T-helper 17 cell (primary cell): ENCODE measurements around the gene TBC1D13. TPM values are rescaled to one million over a fixed set of nuclear protein-coding genes. Genes with fewer than 3 reads are reported as not detected.

Experiments
- ATAC-seq: fragments of 150-1000 bp; cut with Tn5 transposase; 2 replicates; pipeline ENCODE4 v1.10.0; 2021; ENCODE audit warnings: mild to moderate bottlenecking, moderate library complexity
- DNase-seq, 3 donors: peaks; one replicate each; pipeline versions ENCODE4 v3.0.0 to v3.0.0-alpha.2; 2020 to 2021
- H3K9me3 ChIP-seq: one replicate; pipeline ENCODE4 v1.7.0; 2013; ENCODE audit warnings: low read length, mild to moderate bottlenecking; ENCODE audit not compliant: control insufficient read depth, poor library complexity, severe bottlenecking
- H3K27ac Mint-ChIP-seq: one replicate; pipeline ENCODE4 v1.8.0; 2022; ENCODE audit warnings: mild to moderate bottlenecking, moderate library complexity, mixed read lengths
- H3K27me3 Mint-ChIP-seq: one replicate; pipeline ENCODE4 v1.8.0; 2022; ENCODE audit warnings: mixed read lengths
- H3K36me3 Mint-ChIP-seq: one replicate; pipeline ENCODE4 v1.8.0; 2022; ENCODE audit warnings: low read depth, mixed read lengths
- H3K4me1 Mint-ChIP-seq: one replicate; pipeline ENCODE4 v1.8.0; 2022; ENCODE audit warnings: mild to moderate bottlenecking, mixed read lengths
- H3K4me3 Mint-ChIP-seq: one replicate; pipeline ENCODE4 v1.8.0; 2022; ENCODE audit warnings: mild to moderate bottlenecking, moderate library complexity, mixed read lengths
- total RNA-seq, 4 donors: library from RNA in 2 of 4; stranded (reverse) in 2 of 4; gene quantifications; one replicate each; pipeline ENCODE4 v1.2.3 and lab custom pipeline; 2022 to 2026

TBC1D13 gene
- total RNA-seq: 10 to 100 TPM; 21.6 to 30.8 TPM
- total RNA-seq (lab: John Stamatoyannopoulos, UW): 22.7 to 34.4 reads per million in 2 donors

GRCh38 chr9:128786681-128787601, at the start of gene TBC1D13:
Gene TBC1D13 (plus strand): TSS chr9:128787253. CDS start chr9:128787354, 101 bp downstream.
- no peaks in the 10 kb centered on the region for H3K9me3 ChIP-seq
- DNase-seq (peak; percentile 87 to 90 (median 88)), ATAC-seq (peak; percentile 98)
- Mint-ChIP-seq H3K4me1 (peaks cover 14% of the 10 kb centered on the region), H3K36me3 (no peaks in the 10 kb centered on the region), H3K27ac (peak within 1 kb of the TSS; percentile 82), H3K4me3 (peak within 1 kb of the TSS; percentile 97), H3K27me3 (no peaks in the 10 kb centered on the region)

GRCh38 chr9:128742401-128742800, 44.7 kb upstream of the TBC1D13 start:
- H3K4me1 Mint-ChIP-seq: no peaks in the 10 kb centered on the region
- H3K27ac Mint-ChIP-seq: no peak overlapping the region
- no peaks in the 10 kb centered on the region for H3K27me3 Mint-ChIP-seq
- DNase-seq (no peak), ATAC-seq (no peak)
- H3K36me3 Mint-ChIP-seq: no peaks in the 10 kb centered on the region
- H3K4me3 Mint-ChIP-seq: no peak overlapping the region
- no peaks in the 10 kb centered on the region for H3K9me3 ChIP-seq

- Mint-ChIP-seq H3K4me1 (no peaks in the 10 kb centered on the region), H3K4me3 (no peak overlapping the region), H3K36me3 (no peaks in the 10 kb centered on the region), H3K27ac (no peak overlapping the region), H3K27me3 (no peaks in the 10 kb centered on the region)
- no peak for ATAC-seq
- no peaks in the 10 kb centered on the region for H3K9me3 ChIP-seq
- no peak for DNase-seq
These were observed 43.6 kb upstream of the TBC1D13 start for GRCh38 chr9:128743421-128743820.

GRCh38 chr9:128747241-128747640, 39.8 kb upstream of the TBC1D13 start:
- no peak overlapping the region for H3K27ac Mint-ChIP-seq
- no peaks in the 10 kb centered on the region for H3K9me3 ChIP-seq
- no peaks in the 10 kb centered on the region for H3K4me1 Mint-ChIP-seq
- H3K36me3 Mint-ChIP-seq: no peaks in the 10 kb centered on the region
- H3K4me3 Mint-ChIP-seq: no peak overlapping the region
- ATAC-seq (no peak), DNase-seq (no peak)
- no peaks in the 10 kb centered on the region for H3K27me3 Mint-ChIP-seq

GRCh38 chr9:128750926-128751595, 36.0 kb upstream of the TBC1D13 start:
- H3K27ac Mint-ChIP-seq: no peak overlapping the region
- ATAC-seq: no peak
- no peak for DNase-seq
- no peaks in the 10 kb centered on the region for H3K9me3 ChIP-seq
- H3K27me3 Mint-ChIP-seq: no peaks in the 10 kb centered on the region
- H3K36me3 Mint-ChIP-seq: peaks cover 2% of the 10 kb centered on the region
- no peak overlapping the region for H3K4me3 Mint-ChIP-seq
- H3K4me1 Mint-ChIP-seq: peaks cover 5% of the 10 kb centered on the region

- peaks cover 2% of the 10 kb centered on the region for H3K36me3 Mint-ChIP-seq
- no peaks in the 10 kb centered on the region for H3K9me3 ChIP-seq
- DNase-seq (no peak), ATAC-seq (no peak)
- H3K4me3 Mint-ChIP-seq: no peak overlapping the region
- peaks cover 7% of the 10 kb centered on the region for H3K4me1 Mint-ChIP-seq
- no peaks in the 10 kb centered on the region for H3K27me3 Mint-ChIP-seq
- no peak overlapping the region for H3K27ac Mint-ChIP-seq
These were observed 33.4 kb upstream of the TBC1D13 start for GRCh38 chr9:128753627-128754026.

GRCh38 chr9:128757602-128758001, 29.5 kb upstream of the TBC1D13 start:
- DNase-seq (no peak), ATAC-seq (no peak)
- Mint-ChIP-seq H3K4me1 (peaks cover 8% of the 10 kb centered on the region), H3K4me3 (no peak overlapping the region), H3K27ac (no peak overlapping the region), H3K36me3 (peaks cover 2% of the 10 kb centered on the region), H3K27me3 (no peaks in the 10 kb centered on the region)
- H3K9me3 ChIP-seq: no peaks in the 10 kb centered on the region

GRCh38 chr9:128762671-128763449, 24.2 kb upstream of the TBC1D13 start:
- peaks cover 11% of the 10 kb centered on the region for H3K4me1 Mint-ChIP-seq
- H3K9me3 ChIP-seq: no peaks in the 10 kb centered on the region
- no peak overlapping the region for H3K4me3 Mint-ChIP-seq
- H3K27ac Mint-ChIP-seq: peak overlapping the region; percentile 32
- H3K27me3 Mint-ChIP-seq: no peaks in the 10 kb centered on the region
- DNase-seq: no peak
- ATAC-seq: no peak
- H3K36me3 Mint-ChIP-seq: peaks cover 2% of the 10 kb centered on the region

GRCh38 chr9:128764361-128764760, 22.7 kb upstream of the TBC1D13 start:
- no peaks in the 10 kb centered on the region for H3K9me3 ChIP-seq
- Mint-ChIP-seq H3K27me3 (no peaks in the 10 kb centered on the region), H3K4me1 (peaks cover 12% of the 10 kb centered on the region), H3K27ac (peak overlapping the region; percentile 39), H3K36me3 (peaks cover 2% of the 10 kb centered on the region), H3K4me3 (no peak overlapping the region)
- DNase-seq (no peak), ATAC-seq (no peak)

GRCh38 chr9:128765499-128765898, 21.6 kb upstream of the TBC1D13 start:
- Mint-ChIP-seq H3K36me3 (peaks cover 2% of the 10 kb centered on the region), H3K4me1 (peaks cover 19% of the 10 kb centered on the region), H3K27ac (no peak overlapping the region), H3K4me3 (no peak overlapping the region), H3K27me3 (no peaks in the 10 kb centered on the region)
- H3K9me3 ChIP-seq: no peaks in the 10 kb centered on the region
- DNase-seq (no peak), ATAC-seq (no peak)

GRCh38 chr9:128768606-128769005, 18.4 kb upstream of the TBC1D13 start:
- no peaks in the 10 kb centered on the region for H3K9me3 ChIP-seq
- H3K36me3 Mint-ChIP-seq: no peaks in the 10 kb centered on the region
- H3K4me3 Mint-ChIP-seq: peak overlapping the region; percentile 31
- peaks cover 25% of the 10 kb centered on the region for H3K4me1 Mint-ChIP-seq
- no peaks in the 10 kb centered on the region for H3K27me3 Mint-ChIP-seq
- H3K27ac Mint-ChIP-seq: peak overlapping the region; percentile 96
- ATAC-seq (no peak), DNase-seq (no peak)

- no peak for DNase-seq
- H3K9me3 ChIP-seq: no peaks in the 10 kb centered on the region
- Mint-ChIP-seq H3K4me3 (peak overlapping the region; percentile 98), H3K36me3 (no peaks in the 10 kb centered on the region), H3K27me3 (no peaks in the 10 kb centered on the region), H3K27ac (peak overlapping the region; percentile 96), H3K4me1 (peaks cover 22% of the 10 kb centered on the region)
- ATAC-seq: no peak
These were observed 16.6 kb upstream of the TBC1D13 start for GRCh38 chr9:128770286-128771030.
